Measurements from ENCODE around the gene METTL13.

GRCh38 chr1:171781176-171781875, at the start of gene METTL13:
- TF ChIP-seq CTCF (IDR thresholded peaks at IDR 0.05; ENCODE audit: insufficient read depth, low read depth, low read length) = no peak
- no peak for TF ChIP-seq EZH2 (IDR thresholded peaks at IDR 0.05; ENCODE audit: insufficient read depth, low read length)

Measured in astrocyte (in vitro differentiated cells and primary cell).